COLO668 (cell line): Measurements from ENCODE around the gene GRK2.

Experiments
- DNase-seq: peaks from one replicate; lab custom pipeline; 2025; ENCODE audit not compliant: unreplicated experiment; lab: John Stamatoyannopoulos, UW

The GRK2 gene

DNA sequence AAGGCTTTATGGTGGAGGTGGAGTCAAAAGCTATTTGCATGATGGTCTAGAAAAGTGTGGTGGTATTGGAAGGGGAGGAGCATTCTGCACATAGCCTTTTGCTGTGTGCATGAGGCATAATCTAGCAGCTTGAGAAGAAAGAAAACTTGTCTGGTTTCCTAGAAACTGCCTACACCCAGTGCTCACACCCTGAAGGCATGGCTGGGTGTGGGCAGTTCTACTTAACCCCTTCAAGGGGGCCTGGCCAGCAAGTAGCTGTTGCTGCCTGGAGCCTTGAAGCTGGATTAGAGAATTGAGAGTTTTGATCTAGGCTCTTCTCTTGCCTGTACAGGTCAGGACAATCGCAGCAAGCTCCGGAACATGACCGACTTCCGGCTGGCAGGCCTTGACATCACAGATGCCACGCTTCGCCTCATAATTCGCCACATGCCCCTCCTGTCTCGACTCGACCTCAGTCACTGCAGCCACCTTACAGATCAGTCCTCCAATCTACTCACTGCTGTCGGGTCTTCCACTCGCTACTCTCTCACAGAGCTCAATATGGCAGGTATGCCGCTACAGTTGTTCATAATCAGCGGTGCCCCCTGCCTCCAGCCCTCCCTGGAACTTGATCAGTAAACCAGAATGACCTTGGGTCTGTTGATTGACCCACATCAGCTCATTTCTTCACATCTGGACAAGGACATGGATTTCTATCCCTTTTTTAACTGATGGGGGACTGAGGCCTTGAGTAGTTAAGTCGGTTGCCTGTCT is 12.2 kb upstream of the GRK2 start:
- no peak for DNase-seq

GRCh38 chr11:67254798-67255197 is 11.5 kb upstream of the GRK2 start:
- DNase-seq, result no peak

GRCh38 chr11:67255353-67255752 is 10.9 kb upstream of the GRK2 start:
- no peak for DNase-seq

- no peak for DNase-seq
These were observed 10.4 kb upstream of the GRK2 start for GRCh38 chr11:67255864-67256263.

GRCh38 chr11:67256477-67257135 is 9.7 kb upstream of the GRK2 start:
- no peak for DNase-seq

GRCh38 chr11:67260406-67260805 is 5.9 kb upstream of the GRK2 start:
- no peak for DNase-seq

DNA sequence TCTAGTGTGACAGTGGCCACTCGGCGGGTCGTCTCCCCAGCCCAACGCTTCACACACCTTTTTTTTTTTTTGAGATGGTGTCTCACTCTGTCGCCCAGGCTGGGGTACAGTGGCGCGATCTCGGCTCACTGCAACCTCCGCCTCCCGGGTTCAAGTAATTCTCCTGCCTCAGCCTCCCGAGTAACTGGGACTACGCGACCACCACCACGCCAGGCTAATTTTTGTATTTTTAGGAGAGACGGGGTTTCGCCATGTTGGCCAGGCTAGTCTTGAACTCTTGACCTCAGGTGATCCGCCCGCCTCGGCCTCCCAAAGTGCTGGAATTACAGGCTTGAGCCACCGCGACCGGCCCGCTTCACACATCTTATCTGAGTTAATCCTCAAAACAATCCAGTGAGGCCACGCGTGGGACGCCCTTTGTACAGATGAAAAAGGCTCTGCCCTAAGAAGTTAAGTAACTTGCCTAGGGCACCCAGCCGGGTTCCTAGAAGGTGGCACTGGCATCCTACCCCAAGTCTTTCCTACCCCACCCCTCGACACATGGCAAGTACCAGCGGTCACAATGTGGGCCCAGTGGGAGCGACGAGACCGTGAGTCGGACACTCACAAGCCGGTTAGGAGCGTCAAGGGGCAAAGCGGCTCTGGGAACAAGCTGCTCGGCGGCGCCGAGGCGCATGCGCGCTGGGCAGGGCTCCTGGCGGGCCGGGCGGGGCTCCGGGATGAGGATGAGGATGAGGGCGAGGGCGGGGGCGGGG is 5.2 kb upstream of the GRK2 start:
- DNase-seq, result peak; percentile 55

GRCh38 chr11:67261640-67261945 is 4.7 kb upstream of the GRK2 start:
- no peak for DNase-seq

GRCh38 chr11:67261946-67262681 is 4.2 kb upstream of the GRK2 start:
- DNase-seq, result no peak

DNA sequence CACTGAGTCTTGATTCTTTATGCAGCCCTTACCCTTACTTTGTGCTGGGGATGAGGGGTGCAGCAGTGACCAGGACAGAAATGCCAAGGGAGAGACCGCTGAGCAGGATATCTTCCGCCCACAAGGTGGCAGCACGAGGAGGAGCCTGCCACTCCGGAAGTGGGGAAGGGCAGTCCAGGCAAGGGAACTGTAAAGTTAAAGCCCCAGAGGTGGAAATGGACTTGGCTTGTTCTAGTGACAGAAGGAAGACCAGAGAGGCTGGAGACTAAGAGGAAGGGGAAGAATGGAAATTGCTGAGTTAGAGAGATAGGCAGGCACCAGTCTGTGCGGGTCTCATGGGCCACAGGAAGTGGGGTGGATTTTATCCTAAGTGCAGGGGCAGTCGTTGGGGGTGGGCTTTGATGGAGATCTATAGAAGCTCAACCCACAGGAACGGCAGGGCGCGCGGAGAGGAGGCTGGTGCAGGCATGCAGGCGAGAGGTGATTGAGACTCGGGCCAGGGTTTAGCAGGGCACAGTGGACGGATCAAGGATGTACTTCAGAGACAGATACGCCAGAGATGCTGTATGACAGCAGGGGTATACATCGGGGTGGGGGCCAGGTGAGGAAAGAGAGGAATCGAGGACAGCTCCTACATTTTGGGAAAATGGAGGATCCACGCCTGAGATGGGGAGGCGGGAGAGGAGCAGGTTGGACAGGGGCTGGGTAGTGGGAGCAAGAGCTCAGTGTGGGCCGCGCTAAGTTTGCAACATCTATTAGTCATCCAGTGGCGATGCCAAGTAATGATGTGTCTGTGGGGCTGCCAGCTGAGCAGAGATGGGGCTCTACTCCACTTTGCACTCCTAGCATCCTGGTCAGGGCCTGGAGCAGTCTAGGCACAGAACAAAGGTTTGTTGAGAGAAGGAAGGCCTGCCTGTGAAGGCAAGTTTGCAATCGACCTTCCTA is 3.3 kb upstream of the GRK2 start:
- peak; percentile 72 for DNase-seq

DNA sequence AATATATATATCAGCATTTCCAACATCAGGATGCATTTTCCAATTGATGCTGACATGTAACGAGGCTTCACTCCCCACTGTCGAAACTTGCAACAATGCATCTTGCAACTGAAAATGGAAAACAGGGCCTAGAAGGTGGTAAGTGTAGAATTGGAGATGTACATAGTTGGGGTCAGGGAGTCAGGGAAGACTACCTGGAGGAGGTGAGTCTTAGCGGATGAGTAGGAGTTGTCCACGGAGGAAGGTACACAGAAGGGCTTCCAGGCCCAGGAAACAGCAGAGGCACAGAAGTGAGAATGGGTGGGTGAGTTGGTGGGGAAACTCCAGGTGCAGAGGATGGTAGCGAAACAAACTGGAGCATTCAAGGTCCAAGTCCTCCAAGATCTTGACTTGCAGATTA is 2.0 kb upstream of the GRK2 start:
- no peak for DNase-seq

DNA sequence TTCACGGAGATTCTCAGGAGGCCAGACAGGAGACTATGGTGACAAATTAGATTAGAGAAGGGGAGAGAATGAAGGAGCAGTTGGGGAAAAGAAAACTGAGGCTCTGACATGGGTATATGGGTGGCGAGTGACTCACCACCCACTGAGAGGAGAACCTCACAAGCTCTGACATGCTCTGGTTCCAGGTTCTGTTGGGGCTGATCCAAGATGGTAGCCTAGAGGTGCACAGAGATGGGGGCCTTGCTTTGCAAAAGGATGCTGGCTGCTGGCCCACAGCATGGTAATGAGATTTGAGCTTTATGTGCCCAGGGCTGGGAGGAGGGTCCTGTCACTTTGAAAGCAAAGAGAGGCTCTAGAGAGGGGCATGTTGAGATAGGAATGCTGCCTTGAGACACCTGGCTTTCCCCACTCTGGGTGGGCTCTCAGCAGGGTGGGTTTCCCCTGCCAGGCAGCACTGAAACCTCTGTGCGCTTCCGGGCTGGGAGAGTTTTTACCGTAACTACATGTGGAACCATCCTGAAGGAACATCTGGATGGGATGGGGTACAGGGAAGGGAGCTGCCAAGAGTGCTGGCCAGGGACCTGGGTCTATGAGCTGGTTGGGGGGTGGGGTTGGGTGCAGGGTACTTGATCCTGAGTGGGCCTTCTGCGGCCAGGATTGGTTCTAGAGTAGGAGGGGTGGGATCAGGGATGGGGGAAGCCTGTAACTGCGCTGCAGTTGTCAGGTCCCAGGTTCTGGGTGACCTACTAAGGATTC is 1.2 kb upstream of the GRK2 start:
- no peak for DNase-seq

GRCh38 chr11:67265633-67266448 is 432 bp upstream of the GRK2 start:
- DNase-seq, result peak; percentile 83

- DNase-seq, result peak; percentile 81
These were observed 1.2 kb downstream of the GRK2 start for GRCh38 chr11:67267188-67268080.

DNA sequence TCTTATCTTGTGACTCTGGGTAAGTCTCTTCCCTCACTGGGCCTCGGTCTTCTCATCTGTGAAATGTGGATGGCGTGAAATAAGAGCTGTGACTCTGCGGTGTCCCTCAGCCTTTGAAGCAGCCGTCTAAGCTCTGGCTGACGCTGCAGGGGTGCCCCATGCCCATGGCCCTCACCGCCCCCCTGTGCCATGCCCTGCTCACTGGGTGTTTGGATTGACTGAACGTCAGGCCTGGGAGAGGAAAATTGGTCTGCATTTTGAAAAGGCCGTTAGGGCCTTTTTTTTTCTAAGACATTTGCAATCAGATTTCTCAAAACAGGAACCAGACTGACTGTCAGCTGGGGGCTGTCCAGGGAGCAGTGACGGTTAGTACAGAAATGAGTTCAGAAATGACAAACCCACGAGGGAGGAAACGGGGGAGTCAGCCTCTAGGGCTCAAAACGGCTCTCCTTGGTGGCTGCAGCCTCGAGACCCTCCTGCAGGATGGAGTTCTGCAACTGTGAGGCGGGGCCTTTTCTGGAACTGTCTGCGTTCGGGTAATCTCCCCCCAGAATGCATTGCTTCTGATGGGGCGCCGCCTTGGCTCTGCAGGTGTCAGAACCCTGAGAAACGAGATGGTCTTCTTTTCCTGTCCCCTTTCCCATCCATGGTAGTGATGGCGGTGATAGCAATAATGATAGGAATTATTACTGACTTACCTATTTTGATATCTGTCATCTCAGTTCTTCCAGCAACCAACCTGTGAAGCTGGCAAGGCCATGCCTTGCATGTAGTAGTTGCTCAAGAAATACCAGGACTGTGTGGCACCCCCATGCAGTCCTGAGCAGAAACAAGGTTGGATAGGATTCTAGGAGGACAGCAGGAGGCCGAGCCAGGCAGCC is 2.0 kb downstream of the GRK2 start:
- no peak for DNase-seq

GRCh38 chr11:67268962-67269268 is 2.6 kb downstream of the GRK2 start:
- no peak for DNase-seq
